ENCODE data around the gene COX5B. TPM values are rescaled to one million over a fixed set of nuclear protein-coding genes. Genes with fewer than 3 reads are reported as not detected.

The COX5B gene
- total and polyA plus RNA-seq, 10 of the 15 experiments (the other 5 are each of a cell fraction or from before 2014, with no cell fraction given), result 69.5 to 518 (median 363) TPM

GRCh38 chr2:97669448-97669847 lies 23.6 kb downstream of the COX5B start, which contains the start of gene C2orf92:
TSS of gene C2orf92 (plus strand) at chr2:97669713. CDS start at chr2:97669789, 76 bp downstream.
- ATAC-seq, result no peak
- no TSS peak for BruUV-seq (replicated peaks)
- POLR2A ChIA-PET, result interaction anchor here (1.4 kb wide), 1 partner anchor 23 kb away, joined by 3 read pairs; no protein-coding TSS in a partner anchor

More at GRCh38 chr2:97669448-97669847, 23.6 kb downstream of the COX5B start, which contains the start of gene C2orf92:
- WGBS (ENCODE audit: insufficient coverage, insufficient replicate concordance, low lambda C conversion rate, missing lambda C conversion rate), result 57% methylated on average over 6 of the region's 6 CpGs
- no peaks in the 10 kb centered on the region for H3K9me3 ChIP-seq (replicated peaks; ENCODE audit: control insufficient read depth, insufficient read depth, low read length)
- no peak for FAIRE-seq
- TF ChIP-seq IRF4 (IDR thresholded peaks at IDR 0.05; ENCODE audit: low read depth, low read length) (no peak), RUNX3 (IDR thresholded peaks at IDR 0.05; ENCODE audit: low read length) (no peak), PAX8 (IDR thresholded peaks at IDR 0.05) (no peak), ZBTB40 (IDR thresholded peaks at IDR 0.05; ENCODE audit: borderline replicate concordance) (no peak), ZNF207 (IDR thresholded peaks at IDR 0.05; ENCODE audit: borderline replicate concordance) (no peak), POU2F2 (IDR thresholded peaks at IDR 0.05; ENCODE audit: borderline replicate concordance, low read depth, low read length) (no peak), KLF5 (IDR thresholded peaks at IDR 0.05; ENCODE audit: partially characterized antibody) (no peak), SUZ12 (IDR thresholded peaks at IDR 0.05; ENCODE audit: unreplicated experiment) (no peak), EP300 (IDR thresholded peaks at IDR 0.05; ENCODE audit: borderline replicate concordance in 1 of 2, control insufficient read depth in 1 of 2, low read depth in 2 of 2, low read length in 2 of 2) (no peak), RAD21 (IDR thresholded peaks at IDR 0.05; ENCODE audit: insufficient read depth, low read depth, low read length) (no peak), NRF1 (conservative IDR thresholded peaks at IDR 0.05; ENCODE audit: low read depth, low read length) (no peak), BHLHE40 (IDR thresholded peaks at IDR 0.05; ENCODE audit: borderline replicate concordance in 1 of 2, low read depth in 2 of 2, low read length in 1 of 2) (no peak), JUND (IDR thresholded peaks at IDR 0.05; ENCODE audit: low read depth, low read length) (no peak), CEBPB (IDR thresholded peaks at IDR 0.05; ENCODE audit: borderline replicate concordance in 1 of 2, low read depth in 2 of 2, low read length in 2 of 2) (no peak), MEF2B (IDR thresholded peaks at IDR 0.05; ENCODE audit: partially characterized antibody, poor library complexity, severe bottlenecking) (no peak), NFYB (IDR thresholded peaks at IDR 0.05; ENCODE audit: insufficient read depth, low read depth, low read length) (no peak), BACH1 (IDR thresholded peaks at IDR 0.05; ENCODE audit: borderline replicate concordance) (no peak), ATF2 (IDR thresholded peaks at IDR 0.05; ENCODE audit: low read length) (no peak), NBN (IDR thresholded peaks at IDR 0.05) (no peak), ZBED1 (IDR thresholded peaks at IDR 0.05; ENCODE audit: borderline replicate concordance) (no peak)
- no peak within 1 kb of the TSS for H3K4me3 ChIP-seq
- H4K20me1 ChIP-seq (ENCODE audit: control insufficient read depth, insufficient read depth), result no peaks in the 10 kb centered on the region
- no peaks in the 10 kb centered on the region for H3K36me3 ChIP-seq (ENCODE audit: control insufficient read depth in 2 of 2, insufficient read depth in 2 of 2, low read length in 1 of 2)
- CTCF ChIA-PET, result interaction anchor here (1.0 to 1.8 kb wide), 2 partner anchors 13 to 28 kb away, joined by 4 to 7 read pairs; no protein-coding TSS in a partner anchor
- H3K27me3 ChIP-seq (replicated peaks in 1 of 2; ENCODE audit: control insufficient read depth in 2 of 2, insufficient read depth in 2 of 2, low read length in 1 of 2), result no peaks in the 10 kb centered on the region
- H3K27ac ChIP-seq (ENCODE audit: control insufficient read depth, insufficient read depth), result no peak within 1 kb of the TSS
- no peak within 1 kb of the TSS for H2AFZ ChIP-seq (ENCODE audit: control insufficient read depth, low read depth, low read length)
- intact Hi-C loops (cut with micrococcal nuclease; ENCODE audit: unreplicated experiment) (no loop called here), in situ Hi-C loops (cut with MboI) (loop anchor here (10.0 kb wide), 1 partner anchor 1605 kb away; no protein-coding TSS in a partner anchor)
- H3K79me2 ChIP-seq (ENCODE audit: control insufficient read depth, insufficient read depth, low read length), result no peaks in the 10 kb centered on the region
- RAD21 ChIA-PET (ENCODE audit: unreplicated experiment), result interaction anchor here (0.9 kb wide), 1 partner anchor 27 kb away, joined by 3 read pairs; no protein-coding TSS in a partner anchor
- SMC1A ChIA-PET (ENCODE audit: uncharacterized antibody, unreplicated experiment), result interaction anchor here (0.7 to 1.2 kb wide), 3 partner anchors 21 to 718 kb away, joined by 3 to 4 read pairs (median 3); no protein-coding TSS in a partner anchor
- no peak within 1 kb of the TSS for H3K4me2 ChIP-seq (ENCODE audit: control insufficient read depth, insufficient read depth)
- no peak for DNase-seq (ENCODE audit: low read depth, low spot score)
- H3K4me1 ChIP-seq (ENCODE audit: control insufficient read depth, insufficient read depth, low read length), result peaks cover 6% of the 10 kb centered on the region; the same call in 1 of the 2 replicates
- no peak within 1 kb of the TSS for H3K9ac ChIP-seq (ENCODE audit: control insufficient read depth, insufficient read depth, low read length)
